ENCODE measurements around the gene VWA5B1. TPM values are rescaled to one million over a fixed set of nuclear protein-coding genes. Genes with fewer than 3 reads are reported as not detected.

VWA5B1 gene
- total RNA-seq = not detected in 2 replicates

GRCh38 chr1:20290624-20291597 lies at the start of gene VWA5B1:
VWA5B1 (plus strand) TSS chr1:20290875; CDS start chr1:20310602, 19,727 bp downstream.

Other genes with a start within 250 kb of the VWA5B1 start
- gene PLA2G5, start 220.7 kb upstream of the VWA5B1 start, total RNA-seq = 15.9 and 35.0 TPM in 2 replicates
- gene PLA2G2D, start 171.3 kb upstream of the VWA5B1 start, total RNA-seq = not detected in 2 replicates
- gene PLA2G2F, start 151.6 kb upstream of the VWA5B1 start, total RNA-seq = not detected in 2 replicates
- gene UBXN10, start 104.8 kb upstream of the VWA5B1 start, total RNA-seq = not detected in 2 replicates
- not detected in 2 replicates for gene PLA2G2C, start 104.4 kb upstream of the VWA5B1 start, total RNA-seq
- 5.4 and 11.2 TPM in 2 replicates for gene CAMK2N1, start 195.3 kb downstream of the VWA5B1 start, total RNA-seq
- gene MUL1, start 217.3 kb downstream of the VWA5B1 start, total RNA-seq = 30.3 and 30.8 TPM in 2 replicates

All from cardiac atrium fibroblast (primary cell).